ENCODE results near the gene SERTAD3.

GRCh38 chr19:40458597-40458974 is 14.5 kb upstream of the SERTAD3 start:
- TF ChIP-seq POLR2AphosphoS5 (IDR thresholded peaks at IDR 0.05) = no peak
- no peak for TF ChIP-seq CTCF (IDR thresholded peaks at IDR 0.05)
- TF ChIP-seq POLR2A (IDR thresholded peaks at IDR 0.05; ENCODE audit: low read depth) = no peak
